ENCODE measurements around the gene TBC1D10B. TPM values are rescaled to one million over a fixed set of nuclear protein-coding genes. Genes with fewer than 3 reads are reported as not detected.

TBC1D10B gene
- total and polyA plus RNA-seq, 5 donors, result 19.1 to 27.7 (median 24.0) TPM

- H3K4me1 ChIP-seq (ENCODE audit: control insufficient read depth, insufficient read depth, low read length), result peaks cover 2% of the 10 kb centered on the region
- no peaks in the 10 kb centered on the region for H3K9me3 ChIP-seq (ENCODE audit: control insufficient read depth, low read length)
- intact Hi-C loops (cut with DNase I), result no loop called here
- H3K27me3 ChIP-seq (ENCODE audit: control insufficient read depth, insufficient read depth), result no peaks in the 10 kb centered on the region
- no peak overlapping the region for H3K4me3 ChIP-seq (ENCODE audit: low read length)
- no peak overlapping the region for H3K27ac ChIP-seq (ENCODE audit: low read length)
- WGBS, result 86% methylated on average over 4 of the region's 4 CpGs
- no peak for ATAC-seq
- DNase-seq, result peak in 1 of 3 donors; percentile 10
Measured at GRCh38 chr16:30380072-30380802, 9.9 kb upstream of the TBC1D10B start.

GRCh38 chr16:30379158-30379783 is 9.0 kb upstream of the TBC1D10B start:
- Histone ChIP-seq H3K4me1 (ENCODE audit: control insufficient read depth, insufficient read depth, low read length) (peaks cover 2% of the 10 kb centered on the region), H3K27me3 (ENCODE audit: control insufficient read depth, insufficient read depth) (no peaks in the 10 kb centered on the region), H3K9me3 (ENCODE audit: control insufficient read depth, low read length) (no peaks in the 10 kb centered on the region), H3K4me3 (ENCODE audit: low read length) (peak overlapping the region; percentile 22), H3K27ac (ENCODE audit: low read length) (peak overlapping the region; percentile 38)
- 25% methylated on average over 27 of the region's 27 CpGs for WGBS
- ATAC-seq (no peak), DNase-seq (no peak)
- intact Hi-C loops (cut with DNase I), result no loop called here

GRCh38 chr16:30378236-30379157 is 8.2 kb upstream of the TBC1D10B start:
- intact Hi-C loops (cut with DNase I), result no loop called here
- Histone ChIP-seq H3K27ac (ENCODE audit: low read length) (peak overlapping the region; percentile 98), H3K27me3 (ENCODE audit: control insufficient read depth, insufficient read depth) (no peaks in the 10 kb centered on the region), H3K4me3 (ENCODE audit: low read length) (peak overlapping the region; percentile 71), H3K4me1 (ENCODE audit: control insufficient read depth, insufficient read depth, low read length) (peaks cover 2% of the 10 kb centered on the region), H3K9me3 (ENCODE audit: control insufficient read depth, low read length) (no peaks in the 10 kb centered on the region)
- WGBS, result under 1% methylated on average over 67 of the region's 67 CpGs
- peak; percentile 99 to 100 (median 100) for DNase-seq
- ATAC-seq, result peak; percentile 97

GRCh38 chr16:30377812-30378235 is 7.5 kb upstream of the TBC1D10B start:
- under 1% methylated on average over 39 of the region's 39 CpGs for WGBS
- Histone ChIP-seq H3K27ac (ENCODE audit: low read length) (peak overlapping the region; percentile 98), H3K4me3 (ENCODE audit: low read length) (peak overlapping the region; percentile 71), H3K4me1 (ENCODE audit: control insufficient read depth, insufficient read depth, low read length) (peaks cover 2% of the 10 kb centered on the region), H3K27me3 (ENCODE audit: control insufficient read depth, insufficient read depth) (no peaks in the 10 kb centered on the region), H3K9me3 (ENCODE audit: control insufficient read depth, low read length) (no peaks in the 10 kb centered on the region)
- ATAC-seq (peak; percentile 81), DNase-seq (peak; percentile 97 to 99 (median 98))
- intact Hi-C loops (cut with DNase I), result no loop called here

- intact Hi-C loops (cut with DNase I), result no loop called here
- WGBS, result 45% methylated on average over 29 of the region's 29 CpGs
- DNase-seq (peak in 1 of 3 donors; percentile 49), ATAC-seq (no peak)
- peak overlapping the region; percentile 71 for H3K4me3 ChIP-seq (ENCODE audit: low read length)
- H3K27ac ChIP-seq (ENCODE audit: low read length), result peak overlapping the region; percentile 98
- peaks cover 2% of the 10 kb centered on the region for H3K4me1 ChIP-seq (ENCODE audit: control insufficient read depth, insufficient read depth, low read length)
- no peaks in the 10 kb centered on the region for H3K27me3 ChIP-seq (ENCODE audit: control insufficient read depth, insufficient read depth)
- no peaks in the 10 kb centered on the region for H3K9me3 ChIP-seq (ENCODE audit: control insufficient read depth, low read length)
Measured at GRCh38 chr16:30377050-30377811, 6.9 kb upstream of the TBC1D10B start.

- Histone ChIP-seq H3K27me3 (ENCODE audit: control insufficient read depth, insufficient read depth) (no peaks in the 10 kb centered on the region), H3K27ac (ENCODE audit: low read length) (no peak overlapping the region), H3K9me3 (ENCODE audit: control insufficient read depth, low read length) (no peaks in the 10 kb centered on the region), H3K4me3 (ENCODE audit: low read length) (no peak overlapping the region), H3K4me1 (ENCODE audit: control insufficient read depth, insufficient read depth, low read length) (peaks cover 3% of the 10 kb centered on the region)
- ATAC-seq (no peak), DNase-seq (peak in 2 of 3 donors; percentile 41)
- intact Hi-C loops (cut with DNase I), result no loop called here
- WGBS, result 96% methylated on average over 8 of the region's 8 CpGs
Measured at GRCh38 chr16:30376461-30376902, 6.2 kb upstream of the TBC1D10B start.

- intact Hi-C loops (cut with DNase I), result no loop called here
- Histone ChIP-seq H3K4me1 (ENCODE audit: control insufficient read depth, insufficient read depth, low read length) (peaks cover 6% of the 10 kb centered on the region), H3K4me3 (ENCODE audit: low read length) (no peak overlapping the region), H3K9me3 (ENCODE audit: control insufficient read depth, low read length) (no peaks in the 10 kb centered on the region), H3K27ac (ENCODE audit: low read length) (no peak overlapping the region), H3K27me3 (ENCODE audit: control insufficient read depth, insufficient read depth) (no peaks in the 10 kb centered on the region)
- DNase-seq, result peak in 1 of 3 donors; percentile 39
- no peak for ATAC-seq
- 88% methylated on average over 8 of the region's 8 CpGs for WGBS
Measured at GRCh38 chr16:30375864-30376263, 5.6 kb upstream of the TBC1D10B start.

GRCh38 chr16:30374538-30374937 is 4.2 kb upstream of the TBC1D10B start, which contains the start of gene MYL11:
TSS of gene MYL11 (plus strand) at chr16:30374802. CDS start at chr16:30374858, 56 bp downstream.
- no peaks in the 10 kb centered on the region for H3K27me3 ChIP-seq (ENCODE audit: control insufficient read depth, insufficient read depth)
- peak in 1 of 3 donors; percentile 44 for DNase-seq
- no peak within 1 kb of the TSS for H3K4me3 ChIP-seq (ENCODE audit: low read length)
- intact Hi-C loops (cut with DNase I), result no loop called here
- H3K4me1 ChIP-seq (ENCODE audit: control insufficient read depth, insufficient read depth, low read length), result peaks cover 6% of the 10 kb centered on the region
- no peaks in the 10 kb centered on the region for H3K9me3 ChIP-seq (ENCODE audit: control insufficient read depth, low read length)
- 85% methylated on average over 6 of the region's 6 CpGs for WGBS
- H3K27ac ChIP-seq (ENCODE audit: low read length), result no peak within 1 kb of the TSS
- ATAC-seq, result no peak

- peak in 1 of 3 donors; percentile 24 for DNase-seq
Measured at GRCh38 chr16:30372725-30373124, 2.4 kb upstream of the TBC1D10B start.

GRCh38 chr16:30372038-30372712 is 1.9 kb upstream of the TBC1D10B start:
- ATAC-seq, result no peak
- no peaks in the 10 kb centered on the region for H3K9me3 ChIP-seq (ENCODE audit: control insufficient read depth, low read length)
- WGBS, result 66% methylated on average over 6 of the region's 6 CpGs
- intact Hi-C loops (cut with DNase I), result no loop called here
- peaks cover 10% of the 10 kb centered on the region for H3K4me1 ChIP-seq (ENCODE audit: control insufficient read depth, insufficient read depth, low read length)
- peak overlapping the region; percentile 90 for H3K27ac ChIP-seq (ENCODE audit: low read length)
- DNase-seq, result peak in 1 of 3 donors; percentile 38
- H3K4me3 ChIP-seq (ENCODE audit: low read length), result no peak overlapping the region
- no peaks in the 10 kb centered on the region for H3K27me3 ChIP-seq (ENCODE audit: control insufficient read depth, insufficient read depth)

More at GRCh38 chr16:30372725-30373124, 2.4 kb upstream of the TBC1D10B start:
- Histone ChIP-seq H3K4me3 (ENCODE audit: low read length) (no peak overlapping the region), H3K27ac (ENCODE audit: low read length) (no peak overlapping the region), H3K9me3 (ENCODE audit: control insufficient read depth, low read length) (no peaks in the 10 kb centered on the region), H3K4me1 (ENCODE audit: control insufficient read depth, insufficient read depth, low read length) (peaks cover 5% of the 10 kb centered on the region), H3K27me3 (ENCODE audit: control insufficient read depth, insufficient read depth) (no peaks in the 10 kb centered on the region)
- intact Hi-C loops (cut with DNase I), result no loop called here
- ATAC-seq, result no peak
- 84% methylated on average over 5 of the region's 5 CpGs for WGBS
